Ishikawa (cell line): ENCODE results near the gene SCYL1.
A peak's percentile ranks its signal among the peaks of the same experiment; 100 is the strongest.

ENCODE experiments used
- CEBPB ChIP-seq: IDR thresholded peaks from 2 replicates; pipeline ENCODE4 v1.6.1; 2012
- CREB1 ChIP-seq: IDR thresholded peaks from 2 replicates; pipeline ENCODE4 v1.6.1; 2012; ENCODE audit warnings: low read depth
- EGR1 ChIP-seq: IDR thresholded peaks from 2 replicates; pipeline ENCODE4 v1.6.1; 2012
- EP300 ChIP-seq: IDR thresholded peaks from 2 replicates; pipeline ENCODE4 v1.6.1; 2012; ENCODE audit warnings: borderline replicate concordance
- FOXM1 ChIP-seq: IDR thresholded peaks from 2 replicates; pipeline ENCODE4 v1.6.1; 2012; ENCODE audit warnings: low read depth, borderline replicate concordance
- MAX ChIP-seq: IDR thresholded peaks from 2 replicates; pipeline ENCODE4 v1.6.1; 2012
- NFIC ChIP-seq: IDR thresholded peaks from 2 replicates; pipeline ENCODE4 v1.6.1; 2012
- RAD21 ChIP-seq: IDR thresholded peaks from 2 replicates; pipeline ENCODE4 v1.6.1; 2012; ENCODE audit warnings: low read depth
- TAF1 ChIP-seq: IDR thresholded peaks from 2 replicates; pipeline ENCODE4 v1.6.1; 2012; ENCODE audit warnings: low read depth, mild to moderate bottlenecking
- TCF12 ChIP-seq: IDR thresholded peaks from 2 replicates; pipeline ENCODE4 v1.6.1; 2012; ENCODE audit warnings: low read depth
- TEAD4 ChIP-seq: IDR thresholded peaks from 2 replicates; pipeline ENCODE4 v1.6.1; 2012
- YY1 ChIP-seq: IDR thresholded peaks from 2 replicates; pipeline ENCODE4 v1.6.1; 2012; ENCODE audit warnings: low read depth
- ZBTB7A ChIP-seq: IDR thresholded peaks from 2 replicates; pipeline ENCODE4 v1.6.1; 2012; ENCODE audit warnings: low read depth
- TF ChIP-seq, protein P1 (sequence below): IDR thresholded peaks from 2 replicates; pipeline ENCODE4 v1.6.1; 2012
- TF ChIP-seq, protein P2 (sequence below): IDR thresholded peaks from 2 replicates; pipeline ENCODE4 v1.6.1; 2012; ENCODE audit warnings: low read depth, mild to moderate bottlenecking

SCYL1 gene

DNA sequence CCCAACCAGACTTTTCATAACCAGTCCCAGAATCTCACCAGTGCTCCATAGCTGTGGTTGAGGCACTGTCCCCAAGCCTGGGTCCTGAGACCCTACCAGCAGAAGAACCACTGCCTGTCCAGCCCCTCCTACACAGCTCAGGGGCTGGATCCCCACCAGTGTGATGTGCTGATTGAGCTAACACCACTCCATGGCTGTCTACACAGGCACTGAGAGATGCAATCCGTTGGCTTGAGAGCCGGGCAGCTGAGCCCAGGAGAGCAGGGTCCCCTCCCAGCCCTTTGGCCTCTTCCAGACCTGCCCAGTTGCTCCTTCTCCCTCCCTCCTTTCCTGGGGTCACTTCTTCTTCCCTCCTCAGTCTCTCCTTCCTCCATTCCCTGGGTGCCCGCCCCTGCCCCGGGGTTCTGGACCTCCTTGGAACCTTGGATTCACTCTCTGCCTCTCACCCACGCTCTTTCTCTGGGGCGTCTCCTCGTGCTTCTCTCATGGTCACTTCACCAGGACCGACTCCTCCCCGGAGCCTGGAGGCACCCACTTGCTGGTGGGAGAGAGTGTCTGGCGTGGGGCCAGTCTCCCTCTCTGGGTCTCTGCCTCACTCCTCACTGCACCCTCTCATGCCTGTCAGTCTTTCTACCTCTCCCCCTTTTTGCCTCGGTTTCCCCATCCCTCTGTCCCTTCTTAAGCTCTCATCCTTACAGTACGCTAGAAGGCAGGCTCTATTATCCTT is 706 bp upstream of the SCYL1 start:
- TF ChIP-seq EP300: no peak
- TF ChIP-seq ZBTB7A: 0 out of 2 replicates have a peak, but pooled peaks have one; percentile 29

DNA sequence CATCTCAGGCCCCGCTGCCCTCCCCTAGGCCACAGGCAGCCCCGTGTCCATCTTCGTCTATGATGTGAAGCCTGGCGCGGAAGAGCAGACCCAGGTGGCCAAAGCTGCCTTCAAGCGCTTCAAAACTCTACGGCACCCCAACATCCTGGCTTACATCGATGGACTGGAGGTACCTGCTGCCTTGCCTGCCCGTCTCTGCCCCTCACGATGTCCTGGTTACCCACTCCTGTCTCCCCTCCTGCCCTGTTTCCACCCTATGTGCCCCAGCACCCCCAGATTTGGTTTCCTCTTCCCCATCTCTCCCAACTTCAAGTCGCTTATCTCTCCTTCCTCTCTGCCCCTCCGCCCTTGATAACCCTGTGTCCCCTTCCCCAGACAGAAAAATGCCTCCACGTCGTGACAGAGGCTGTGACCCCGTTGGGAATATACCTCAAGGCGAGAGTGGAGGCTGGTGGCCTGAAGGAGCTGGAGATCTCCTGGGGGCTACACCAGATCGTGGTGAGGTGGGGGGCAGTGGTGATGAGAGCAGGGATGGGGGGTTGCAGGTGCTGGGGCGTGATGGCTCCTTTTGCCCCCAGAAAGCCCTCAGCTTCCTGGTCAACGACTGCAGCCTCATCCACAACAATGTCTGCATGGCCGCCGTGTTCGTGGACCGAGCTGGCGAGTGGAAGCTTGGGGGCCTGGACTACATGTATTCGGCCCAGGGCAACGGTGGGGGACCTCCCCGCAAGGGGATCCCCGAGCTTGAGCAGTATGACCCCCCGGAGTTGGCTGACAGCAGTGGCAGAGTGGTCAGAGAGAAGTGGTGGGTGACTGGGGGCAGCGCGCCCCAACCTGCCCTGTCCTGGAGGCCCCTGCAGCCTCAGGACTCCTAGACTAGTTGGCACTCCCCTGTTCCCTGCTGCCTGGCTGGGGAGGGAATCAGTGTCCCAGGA is 930 bp downstream of the SCYL1 start:
- TF ChIP-seq MAX (0 out of 2 replicates have a peak, but pooled peaks have one; percentile 14), YY1 (no peak), ZBTB7A (0 out of 2 replicates have a peak, but pooled peaks have one; percentile 14)

DNA sequence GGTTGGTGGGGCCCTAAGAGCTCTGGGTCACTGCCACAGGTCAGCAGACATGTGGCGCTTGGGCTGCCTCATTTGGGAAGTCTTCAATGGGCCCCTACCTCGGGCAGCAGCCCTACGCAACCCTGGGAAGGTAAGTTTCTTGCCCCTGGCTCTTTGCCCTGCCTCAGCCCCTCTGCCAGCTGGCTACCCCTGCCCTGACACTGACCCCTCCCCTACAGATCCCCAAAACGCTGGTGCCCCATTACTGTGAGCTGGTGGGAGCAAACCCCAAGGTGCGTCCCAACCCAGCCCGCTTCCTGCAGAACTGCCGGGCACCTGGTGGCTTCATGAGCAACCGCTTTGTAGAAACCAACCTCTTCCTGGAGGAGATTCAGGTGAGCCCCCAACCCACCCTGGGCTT is 1.9 kb downstream of the SCYL1 start:
- TF ChIP-seq YY1 (no peak), CEBPB (no peak)

GRCh38 chr11:65528819-65529350 is 4.0 kb downstream of the SCYL1 start:
- TF ChIP-seq EP300: no peak
- TF ChIP-seq, protein P1, sequence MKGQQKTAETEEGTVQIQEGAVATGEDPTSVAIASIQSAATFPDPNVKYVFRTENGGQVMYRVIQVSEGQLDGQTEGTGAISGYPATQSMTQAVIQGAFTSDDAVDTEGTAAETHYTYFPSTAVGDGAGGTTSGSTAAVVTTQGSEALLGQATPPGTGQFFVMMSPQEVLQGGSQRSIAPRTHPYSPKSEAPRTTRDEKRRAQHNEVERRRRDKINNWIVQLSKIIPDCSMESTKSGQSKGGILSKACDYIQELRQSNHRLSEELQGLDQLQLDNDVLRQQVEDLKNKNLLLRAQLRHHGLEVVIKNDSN: no peak
- no peak for TF ChIP-seq TCF12
- TF ChIP-seq MAX: no peak
- TF ChIP-seq FOXM1: no peak
- no peak for TF ChIP-seq CEBPB
- TF ChIP-seq CREB1: no peak
- TF ChIP-seq, protein P2, sequence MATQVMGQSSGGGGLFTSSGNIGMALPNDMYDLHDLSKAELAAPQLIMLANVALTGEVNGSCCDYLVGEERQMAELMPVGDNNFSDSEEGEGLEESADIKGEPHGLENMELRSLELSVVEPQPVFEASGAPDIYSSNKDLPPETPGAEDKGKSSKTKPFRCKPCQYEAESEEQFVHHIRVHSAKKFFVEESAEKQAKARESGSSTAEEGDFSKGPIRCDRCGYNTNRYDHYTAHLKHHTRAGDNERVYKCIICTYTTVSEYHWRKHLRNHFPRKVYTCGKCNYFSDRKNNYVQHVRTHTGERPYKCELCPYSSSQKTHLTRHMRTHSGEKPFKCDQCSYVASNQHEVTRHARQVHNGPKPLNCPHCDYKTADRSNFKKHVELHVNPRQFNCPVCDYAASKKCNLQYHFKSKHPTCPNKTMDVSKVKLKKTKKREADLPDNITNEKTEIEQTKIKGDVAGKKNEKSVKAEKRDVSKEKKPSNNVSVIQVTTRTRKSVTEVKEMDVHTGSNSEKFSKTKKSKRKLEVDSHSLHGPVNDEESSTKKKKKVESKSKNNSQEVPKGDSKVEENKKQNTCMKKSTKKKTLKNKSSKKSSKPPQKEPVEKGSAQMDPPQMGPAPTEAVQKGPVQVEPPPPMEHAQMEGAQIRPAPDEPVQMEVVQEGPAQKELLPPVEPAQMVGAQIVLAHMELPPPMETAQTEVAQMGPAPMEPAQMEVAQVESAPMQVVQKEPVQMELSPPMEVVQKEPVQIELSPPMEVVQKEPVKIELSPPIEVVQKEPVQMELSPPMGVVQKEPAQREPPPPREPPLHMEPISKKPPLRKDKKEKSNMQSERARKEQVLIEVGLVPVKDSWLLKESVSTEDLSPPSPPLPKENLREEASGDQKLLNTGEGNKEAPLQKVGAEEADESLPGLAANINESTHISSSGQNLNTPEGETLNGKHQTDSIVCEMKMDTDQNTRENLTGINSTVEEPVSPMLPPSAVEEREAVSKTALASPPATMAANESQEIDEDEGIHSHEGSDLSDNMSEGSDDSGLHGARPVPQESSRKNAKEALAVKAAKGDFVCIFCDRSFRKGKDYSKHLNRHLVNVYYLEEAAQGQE: no peak
- no peak for TF ChIP-seq ZBTB7A
- no peak for TF ChIP-seq RAD21
- no peak for TF ChIP-seq TEAD4
- TF ChIP-seq TAF1: no peak
- no peak for TF ChIP-seq YY1
- no peak for TF ChIP-seq NFIC
- no peak for TF ChIP-seq EGR1

DNA sequence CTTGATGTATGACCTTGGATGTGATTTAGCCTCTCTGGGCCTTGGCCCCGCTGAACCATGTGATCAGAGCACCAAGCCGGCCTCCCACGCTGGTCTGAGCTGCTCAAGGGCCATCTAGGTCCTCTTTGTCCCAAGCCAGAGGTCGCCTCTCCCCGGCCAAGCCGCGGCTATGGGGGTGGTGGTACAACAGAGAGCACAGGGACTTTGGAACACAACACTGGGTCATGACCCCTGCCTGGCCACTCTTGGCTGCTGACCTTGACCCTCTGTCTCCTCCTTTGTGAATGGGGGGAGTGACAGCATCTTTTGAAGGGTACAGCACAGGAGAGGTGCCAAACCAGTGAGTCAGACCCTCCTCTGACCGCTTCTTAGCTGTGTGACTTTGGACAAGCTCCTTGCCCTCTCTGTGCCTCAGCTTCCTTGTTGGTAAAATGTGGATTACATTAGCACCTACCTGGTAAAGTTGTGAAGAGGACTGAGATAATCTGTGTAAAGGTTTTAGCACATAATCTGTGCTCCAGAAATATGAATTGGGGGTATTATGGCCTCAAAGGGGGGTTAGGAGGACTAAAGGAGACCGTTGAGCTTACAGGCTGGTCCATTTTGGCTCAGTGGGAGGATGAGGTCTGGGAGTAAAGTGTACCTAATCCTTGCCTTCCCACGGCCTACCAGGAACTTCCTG is 4.7 kb downstream of the SCYL1 start:
- TF ChIP-seq EGR1 (no peak), FOXM1 (no peak)

DNA sequence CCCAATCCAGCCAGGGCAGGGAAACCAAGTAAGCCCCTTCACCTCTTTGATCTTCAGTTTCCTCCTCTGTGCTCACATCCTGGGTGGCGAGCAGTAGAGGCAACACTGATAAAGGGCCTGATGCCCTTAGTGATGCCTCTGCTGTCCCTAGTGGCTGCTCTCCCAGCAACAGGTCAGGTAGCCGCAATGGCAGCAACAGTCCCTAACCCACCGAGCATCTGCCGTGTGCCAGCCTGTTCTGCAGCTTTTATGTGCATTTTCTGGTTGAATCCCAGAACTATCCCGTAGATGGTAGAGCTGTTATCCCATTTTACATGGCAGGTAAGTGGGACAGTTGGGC is 5.2 kb downstream of the SCYL1 start:
- no peak for TF ChIP-seq MAX
- TF ChIP-seq EGR1: no peak
- TF ChIP-seq RAD21: no peak
- TF ChIP-seq, protein P2: no peak
- TF ChIP-seq, protein P1: no peak
- TF ChIP-seq TCF12: no peak
- no peak for TF ChIP-seq ZBTB7A
- no peak for TF ChIP-seq TAF1
- no peak for TF ChIP-seq YY1
- no peak for TF ChIP-seq FOXM1
- no peak for TF ChIP-seq CEBPB
- TF ChIP-seq NFIC: no peak
- no peak for TF ChIP-seq EP300
- TF ChIP-seq CREB1: no peak
